ENCODE data around the gene NAP1L4.

NAP1L4 gene

GRCh38 chr11:3002351-3002861, 10.3 kb upstream of the NAP1L4 start:
- ChIA-PET CTCF (interaction anchor here (0.6 to 1.0 kb wide), 3 partner anchors 27 to 110 kb away, joined by 3 to 5 read pairs (median 4); no protein-coding TSS in a partner anchor), POLR2A (ENCODE audit: low non-redundant PET) (no interaction called here)
- H3K27ac ChIP-seq, result peak overlapping the region; percentile 94

DNA sequence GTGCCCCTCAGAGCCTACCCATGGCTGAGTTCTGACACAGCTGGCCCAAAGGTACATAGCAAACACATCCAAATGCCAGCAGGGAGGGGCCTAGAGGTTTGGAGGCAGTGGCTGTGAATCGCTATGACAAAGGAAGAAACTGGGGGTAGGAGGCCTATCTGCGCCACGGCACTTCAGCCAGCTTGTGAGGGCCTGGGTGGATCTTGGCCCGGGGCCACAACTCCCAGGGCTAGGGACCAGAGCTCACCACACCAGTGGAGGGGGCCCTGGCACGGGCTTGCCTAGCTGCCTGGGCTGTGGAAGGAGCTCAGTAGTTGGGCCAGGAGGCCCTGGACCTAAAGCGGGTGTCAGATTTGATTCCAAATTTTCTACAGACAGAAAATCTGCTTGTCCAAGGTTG, 9.4 kb upstream of the NAP1L4 start:
- peak overlapping the region; percentile 94 for H3K27ac ChIP-seq
- DNase-seq (ENCODE audit: low spot score), result no peak
- TF ChIP-seq, protein P1, sequence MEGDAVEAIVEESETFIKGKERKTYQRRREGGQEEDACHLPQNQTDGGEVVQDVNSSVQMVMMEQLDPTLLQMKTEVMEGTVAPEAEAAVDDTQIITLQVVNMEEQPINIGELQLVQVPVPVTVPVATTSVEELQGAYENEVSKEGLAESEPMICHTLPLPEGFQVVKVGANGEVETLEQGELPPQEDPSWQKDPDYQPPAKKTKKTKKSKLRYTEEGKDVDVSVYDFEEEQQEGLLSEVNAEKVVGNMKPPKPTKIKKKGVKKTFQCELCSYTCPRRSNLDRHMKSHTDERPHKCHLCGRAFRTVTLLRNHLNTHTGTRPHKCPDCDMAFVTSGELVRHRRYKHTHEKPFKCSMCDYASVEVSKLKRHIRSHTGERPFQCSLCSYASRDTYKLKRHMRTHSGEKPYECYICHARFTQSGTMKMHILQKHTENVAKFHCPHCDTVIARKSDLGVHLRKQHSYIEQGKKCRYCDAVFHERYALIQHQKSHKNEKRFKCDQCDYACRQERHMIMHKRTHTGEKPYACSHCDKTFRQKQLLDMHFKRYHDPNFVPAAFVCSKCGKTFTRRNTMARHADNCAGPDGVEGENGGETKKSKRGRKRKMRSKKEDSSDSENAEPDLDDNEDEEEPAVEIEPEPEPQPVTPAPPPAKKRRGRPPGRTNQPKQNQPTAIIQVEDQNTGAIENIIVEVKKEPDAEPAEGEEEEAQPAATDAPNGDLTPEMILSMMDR (conservative IDR thresholded peaks at IDR 0.05; ENCODE audit: low read depth), result no peak
- CTCF ChIA-PET, result interaction anchor here (1.0 kb wide), 1 partner anchor 90 kb away, joined by 4 read pairs; no protein-coding TSS in a partner anchor
- POLR2A ChIA-PET (ENCODE audit: low non-redundant PET), result no interaction called here

More at GRCh38 chr11:3002351-3002861, 10.3 kb upstream of the NAP1L4 start:
- no peak for DNase-seq (ENCODE audit: low spot score)
- TF ChIP-seq, protein P1 (conservative IDR thresholded peaks at IDR 0.05; ENCODE audit: low read depth), result no peak

GRCh38 chr11:3000032-3000961, 8.2 kb upstream of the NAP1L4 start:
- H3K27ac ChIP-seq, result peak overlapping the region; percentile 94
- ChIA-PET CTCF (interaction anchor here (1.0 kb wide), 1 partner anchor 24 kb away, joined by 3 read pairs; no protein-coding TSS in a partner anchor), POLR2A (ENCODE audit: low non-redundant PET) (interaction anchor here (0.6 kb wide), 1 partner anchor 117 kb away, joined by 3 read pairs; no protein-coding TSS in a partner anchor)
- TF ChIP-seq, protein P1 (conservative IDR thresholded peaks at IDR 0.05; ENCODE audit: low read depth), result no peak
- peak; percentile 79 for DNase-seq (ENCODE audit: low spot score)

- DNase-seq (ENCODE audit: low spot score), result no peak
- TF ChIP-seq, protein P1 (conservative IDR thresholded peaks at IDR 0.05; ENCODE audit: low read depth), result no peak
- CTCF ChIA-PET, result interaction anchor here (1.0 kb wide), 1 partner anchor 23 kb away, joined by 3 read pairs; no protein-coding TSS in a partner anchor
- POLR2A ChIA-PET (ENCODE audit: low non-redundant PET), result no interaction called here
- peak overlapping the region; percentile 94 for H3K27ac ChIP-seq
These were observed 7.4 kb upstream of the NAP1L4 start for GRCh38 chr11:2999464-2999998.

- H3K27ac ChIP-seq, result peak overlapping the region; percentile 94
- CTCF ChIA-PET, result interaction anchor here (0.6 to 1.2 kb wide), 2 partner anchors 23 to 33 kb away, joined by 4 to 7 read pairs; no protein-coding TSS in a partner anchor
- TF ChIP-seq, protein P1 (conservative IDR thresholded peaks at IDR 0.05; ENCODE audit: low read depth), result no peak
- DNase-seq (ENCODE audit: low spot score), result no peak
- POLR2A ChIA-PET (ENCODE audit: low non-redundant PET), result no interaction called here
These were observed 6.1 kb upstream of the NAP1L4 start for GRCh38 chr11:2998073-2998850.

Measured in RWPE1 (cell line).